ENCODE measurements around the gene MICAL3.
A peak's percentile ranks its signal among the peaks of the same experiment; 100 is the strongest.

MICAL3 gene

DNA sequence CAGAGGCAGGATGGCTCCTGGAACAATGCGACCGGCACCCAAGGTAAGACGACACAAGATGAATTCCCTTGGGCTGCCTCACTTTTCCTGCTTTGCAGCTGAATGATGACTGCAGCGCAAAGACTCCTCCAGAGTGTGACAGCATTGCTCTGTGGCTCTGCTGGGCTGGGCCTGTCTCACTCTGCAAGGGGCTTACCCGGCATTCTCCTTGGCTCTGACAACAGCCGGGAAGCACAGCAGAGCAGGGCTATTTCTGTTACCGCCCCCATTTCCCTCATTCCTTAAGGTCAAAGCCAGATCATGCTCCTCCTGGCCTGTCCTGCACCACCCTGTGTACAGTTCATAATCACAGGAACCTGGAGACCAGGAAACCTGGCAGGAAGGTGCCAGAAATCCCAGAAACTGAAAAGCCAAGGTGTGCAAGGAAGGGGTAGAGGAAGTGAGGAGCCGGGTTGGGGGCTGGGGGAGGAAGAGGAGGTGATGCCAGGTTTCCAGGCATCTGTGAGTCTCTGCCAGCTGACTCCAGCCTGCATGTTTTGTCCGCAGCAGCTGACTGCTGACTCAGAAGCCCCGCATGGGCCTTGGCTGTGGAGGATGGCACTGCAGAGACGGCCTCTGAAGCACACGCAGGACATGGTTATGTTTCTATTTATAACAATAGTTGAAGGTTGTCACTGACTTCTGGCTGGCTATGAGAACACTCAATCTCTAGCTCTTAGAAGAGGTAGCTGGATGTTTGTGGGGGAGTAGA, 113.6 kb downstream of the MICAL3 start:
- peak overlapping the region; percentile 24 for H3K4me3 ChIP-seq (ENCODE audit: low read length)
- DNase-seq (ENCODE audit: low read depth), result peak; percentile 86
- TF ChIP-seq, protein P1, sequence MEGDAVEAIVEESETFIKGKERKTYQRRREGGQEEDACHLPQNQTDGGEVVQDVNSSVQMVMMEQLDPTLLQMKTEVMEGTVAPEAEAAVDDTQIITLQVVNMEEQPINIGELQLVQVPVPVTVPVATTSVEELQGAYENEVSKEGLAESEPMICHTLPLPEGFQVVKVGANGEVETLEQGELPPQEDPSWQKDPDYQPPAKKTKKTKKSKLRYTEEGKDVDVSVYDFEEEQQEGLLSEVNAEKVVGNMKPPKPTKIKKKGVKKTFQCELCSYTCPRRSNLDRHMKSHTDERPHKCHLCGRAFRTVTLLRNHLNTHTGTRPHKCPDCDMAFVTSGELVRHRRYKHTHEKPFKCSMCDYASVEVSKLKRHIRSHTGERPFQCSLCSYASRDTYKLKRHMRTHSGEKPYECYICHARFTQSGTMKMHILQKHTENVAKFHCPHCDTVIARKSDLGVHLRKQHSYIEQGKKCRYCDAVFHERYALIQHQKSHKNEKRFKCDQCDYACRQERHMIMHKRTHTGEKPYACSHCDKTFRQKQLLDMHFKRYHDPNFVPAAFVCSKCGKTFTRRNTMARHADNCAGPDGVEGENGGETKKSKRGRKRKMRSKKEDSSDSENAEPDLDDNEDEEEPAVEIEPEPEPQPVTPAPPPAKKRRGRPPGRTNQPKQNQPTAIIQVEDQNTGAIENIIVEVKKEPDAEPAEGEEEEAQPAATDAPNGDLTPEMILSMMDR (conservative IDR thresholded peaks at IDR 0.05; ENCODE audit: low read length), result peak; percentile 64

DNA sequence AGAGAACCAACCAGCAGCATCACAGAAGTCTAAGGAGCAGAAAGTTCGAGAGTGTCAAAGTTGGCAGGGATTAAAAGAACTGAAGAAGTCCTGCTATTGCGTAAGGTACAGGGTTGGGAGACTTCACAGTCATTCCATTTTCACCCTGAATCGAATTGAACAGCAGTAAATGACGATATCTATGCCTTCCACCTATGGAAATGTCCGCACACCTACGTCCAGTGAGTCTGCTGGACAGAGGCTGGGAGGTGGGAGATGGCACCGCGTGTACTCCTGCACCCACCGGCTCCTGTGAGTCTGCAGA, 116.7 kb downstream of the MICAL3 start:
- no peak overlapping the region for H3K4me3 ChIP-seq (ENCODE audit: low read length)
- DNase-seq (ENCODE audit: low read depth), result no peak
- TF ChIP-seq, protein P1 (conservative IDR thresholded peaks at IDR 0.05; ENCODE audit: low read length), result no peak

DNA sequence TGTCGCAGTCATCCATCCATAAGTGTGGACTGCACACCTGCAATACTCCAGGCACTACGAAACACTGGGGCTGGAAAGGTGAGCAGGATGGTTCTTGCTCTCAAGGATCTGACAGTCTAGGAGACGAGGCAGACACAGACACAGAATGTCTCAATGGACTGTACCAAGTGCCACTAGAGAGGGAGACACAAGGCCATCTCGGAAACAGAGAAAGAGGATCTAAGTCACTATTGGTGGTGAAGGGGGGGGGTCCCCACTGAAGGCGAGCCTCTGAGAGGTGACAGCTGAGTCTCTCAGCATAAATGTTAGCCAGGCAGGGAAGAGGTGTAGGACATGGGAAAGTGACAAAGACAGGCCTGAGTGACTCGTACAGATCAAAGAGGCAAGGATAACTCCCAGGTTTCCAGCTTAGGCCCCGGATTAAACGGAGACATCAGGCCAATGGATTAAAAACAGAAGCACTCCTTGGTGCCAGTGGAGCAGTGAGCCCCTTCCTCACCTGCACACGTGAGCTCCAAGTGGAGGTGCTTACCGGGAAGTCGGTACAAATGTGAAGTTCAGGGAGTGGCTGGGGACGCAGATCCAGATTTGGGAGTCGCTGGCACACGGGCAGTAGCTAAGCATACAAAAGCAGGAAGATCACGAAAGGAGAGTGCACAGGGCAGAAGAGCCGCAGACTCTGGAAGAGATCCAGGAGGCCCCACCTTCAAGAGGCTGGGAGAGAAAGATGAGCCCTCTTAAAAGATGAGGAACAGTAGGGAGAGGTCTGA, 117.2 kb downstream of the MICAL3 start:
- no peak overlapping the region for H3K4me3 ChIP-seq (ENCODE audit: low read length)
- DNase-seq (ENCODE audit: low read depth), result no peak
- TF ChIP-seq, protein P1 (conservative IDR thresholded peaks at IDR 0.05; ENCODE audit: low read length), result no peak

GRCh38 chr22:17905445-17905844, 118.9 kb downstream of the MICAL3 start:
- H3K4me3 ChIP-seq (ENCODE audit: low read length), result no peak overlapping the region
- TF ChIP-seq, protein P1 (conservative IDR thresholded peaks at IDR 0.05; ENCODE audit: low read length), result no peak
- DNase-seq (ENCODE audit: low read depth), result no peak

DNA sequence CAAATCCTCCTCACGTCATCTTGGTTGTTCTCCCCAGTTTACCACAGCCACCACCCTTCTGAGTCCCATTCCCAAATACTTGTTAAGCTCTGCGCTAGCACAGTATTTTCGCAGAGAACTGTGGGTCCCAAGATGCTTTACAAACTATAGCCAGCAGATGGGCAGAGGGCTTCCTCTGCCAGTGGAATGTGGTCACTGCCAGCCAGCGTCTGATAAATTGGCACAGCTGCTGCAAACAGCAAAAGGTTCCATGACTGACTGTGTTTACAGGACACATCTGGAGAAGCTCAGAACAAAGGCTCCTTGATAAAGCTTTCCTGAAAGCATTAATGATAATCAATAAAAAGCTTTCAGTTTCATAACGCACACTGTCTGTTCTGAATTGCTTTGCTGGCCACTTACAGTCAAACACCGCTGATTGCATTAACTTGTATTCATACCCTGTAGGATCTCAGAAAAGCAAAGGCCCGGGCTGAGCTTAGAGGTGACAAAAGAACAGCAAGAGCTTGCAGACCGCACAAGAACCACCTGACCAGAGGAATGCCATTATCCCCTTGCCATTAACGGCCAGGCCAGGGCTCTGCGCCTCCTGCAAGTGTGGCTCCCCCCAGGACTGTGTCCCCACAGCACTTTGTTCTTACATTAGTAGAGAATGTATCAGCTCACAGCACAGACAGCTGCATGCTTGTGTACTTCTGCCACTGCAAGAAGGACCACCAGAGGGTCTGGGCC, 120.6 kb downstream of the MICAL3 start:
- H3K4me3 ChIP-seq (ENCODE audit: low read length), result no peak overlapping the region
- TF ChIP-seq, protein P1 (conservative IDR thresholded peaks at IDR 0.05; ENCODE audit: low read length), result no peak
- no peak for DNase-seq (ENCODE audit: low read depth)

- TF ChIP-seq, protein P1 (conservative IDR thresholded peaks at IDR 0.05; ENCODE audit: low read length), result no peak
- H3K4me3 ChIP-seq (ENCODE audit: low read length), result no peak overlapping the region
- DNase-seq (ENCODE audit: low read depth), result no peak
These were observed 121.4 kb downstream of the MICAL3 start for GRCh38 chr22:17902960-17903359.
